ENCODE results near the gene AP2B1.
A peak's percentile ranks its signal among the peaks of the same experiment; 100 is the strongest.
"Not testable (repeated sequence)": the region's sequence is repeated elsewhere in the genome, so short reads cannot be mapped to it uniquely, and the experiment has no call there.

Gene AP2B1

GRCh38 chr17:35584061-35584460 lies 3.1 kb upstream of the AP2B1 start:
- H3K4me3 ChIP-seq (ENCODE audit: low read length) = no peak overlapping the region
- no peak overlapping the region for H2AFZ ChIP-seq (ENCODE audit: low read depth, low read length)
- no peaks in the 10 kb centered on the region for H3K36me3 ChIP-seq (ENCODE audit: insufficient read depth, low read length)
- H3K9me3 ChIP-seq (ENCODE audit: low read length) = no peaks in the 10 kb centered on the region
- H3K4me1 ChIP-seq (ENCODE audit: insufficient read depth, low read length) = peaks cover 11% of the 10 kb centered on the region
- no peaks in the 10 kb centered on the region for H3K27me3 ChIP-seq (ENCODE audit: insufficient read depth, low read length)

- Histone ChIP-seq H3K4me1 (ENCODE audit: insufficient read depth, low read length) (peaks cover 7% of the 10 kb centered on the region), H2AFZ (ENCODE audit: low read depth, low read length) (peak overlapping the region; percentile 62), H3K4me3 (ENCODE audit: low read length) (peak overlapping the region; percentile 59), H3K27me3 (ENCODE audit: insufficient read depth, low read length) (no peaks in the 10 kb centered on the region), H3K36me3 (ENCODE audit: insufficient read depth, low read length) (no peaks in the 10 kb centered on the region), H3K9me3 (ENCODE audit: low read length) (no peaks in the 10 kb centered on the region)
These were observed 501 bp upstream of the AP2B1 start for GRCh38 chr17:35586569-35587073.

GRCh38 chr17:35588196-35588920 lies 1.2 kb downstream of the AP2B1 start:
- no peaks in the 10 kb centered on the region for H3K27me3 ChIP-seq (ENCODE audit: insufficient read depth, low read length)
- no peaks in the 10 kb centered on the region for H3K9me3 ChIP-seq (ENCODE audit: low read length)
- no peak overlapping the region for H2AFZ ChIP-seq (ENCODE audit: low read depth, low read length)
- H3K4me3 ChIP-seq (ENCODE audit: low read length) = peak overlapping the region; percentile 59
- H3K4me1 ChIP-seq (ENCODE audit: insufficient read depth, low read length) = peaks cover 7% of the 10 kb centered on the region
- no peaks in the 10 kb centered on the region for H3K36me3 ChIP-seq (ENCODE audit: insufficient read depth, low read length)

- peaks cover 63% of the 10 kb centered on the region for H3K36me3 ChIP-seq (ENCODE audit: insufficient read depth, low read length)
- no peaks in the 10 kb centered on the region for H3K27me3 ChIP-seq (ENCODE audit: insufficient read depth, low read length)
- no peak overlapping the region for H3K4me3 ChIP-seq (ENCODE audit: low read length)
- H3K4me1 ChIP-seq (ENCODE audit: insufficient read depth, low read length) = no peaks in the 10 kb centered on the region
- no peak overlapping the region for H2AFZ ChIP-seq (ENCODE audit: low read depth, low read length)
- H3K9me3 ChIP-seq (ENCODE audit: low read length) = no peaks in the 10 kb centered on the region
These were observed 8.9 kb downstream of the AP2B1 start for GRCh38 chr17:35596072-35596471.

GRCh38 chr17:35596530-35597233 lies 9.6 kb downstream of the AP2B1 start:
- Histone ChIP-seq H3K36me3 (ENCODE audit: insufficient read depth, low read length) (peaks cover 69% of the 10 kb centered on the region), H2AFZ (ENCODE audit: low read depth, low read length) (no peak overlapping the region), H3K27me3 (ENCODE audit: insufficient read depth, low read length) (no peaks in the 10 kb centered on the region), H3K9me3 (ENCODE audit: low read length) (no peaks in the 10 kb centered on the region), H3K4me3 (ENCODE audit: low read length) (no peak overlapping the region), H3K4me1 (ENCODE audit: insufficient read depth, low read length) (no peaks in the 10 kb centered on the region)

- no peaks in the 10 kb centered on the region for H3K27me3 ChIP-seq (ENCODE audit: insufficient read depth, low read length)
- H3K9me3 ChIP-seq (ENCODE audit: low read length) = no peaks in the 10 kb centered on the region
- H3K4me3 ChIP-seq (ENCODE audit: low read length) = no peak overlapping the region
- no peaks in the 10 kb centered on the region for H3K4me1 ChIP-seq (ENCODE audit: insufficient read depth, low read length)
- no peak overlapping the region for H2AFZ ChIP-seq (ENCODE audit: low read depth, low read length)
- peaks cover 76% of the 10 kb centered on the region for H3K36me3 ChIP-seq (ENCODE audit: insufficient read depth, low read length)
These were observed 10.5 kb downstream of the AP2B1 start for GRCh38 chr17:35597604-35598003.

- no peaks in the 10 kb centered on the region for H3K27me3 ChIP-seq (ENCODE audit: insufficient read depth, low read length)
- no peaks in the 10 kb centered on the region for H3K4me1 ChIP-seq (ENCODE audit: insufficient read depth, low read length)
- H3K9me3 ChIP-seq (ENCODE audit: low read length) = no peaks in the 10 kb centered on the region
- H2AFZ ChIP-seq (ENCODE audit: low read depth, low read length) = no peak overlapping the region
- H3K4me3 ChIP-seq (ENCODE audit: low read length) = no peak overlapping the region
- peaks cover 66% of the 10 kb centered on the region for H3K36me3 ChIP-seq (ENCODE audit: insufficient read depth, low read length)
These were observed 16.6 kb downstream of the AP2B1 start for GRCh38 chr17:35603674-35604073.

- no peaks in the 10 kb centered on the region for H3K27me3 ChIP-seq (ENCODE audit: insufficient read depth, low read length)
- no peak overlapping the region for H2AFZ ChIP-seq (ENCODE audit: low read depth, low read length)
- no peaks in the 10 kb centered on the region for H3K4me1 ChIP-seq (ENCODE audit: insufficient read depth, low read length)
- H3K9me3 ChIP-seq (ENCODE audit: low read length) = no peaks in the 10 kb centered on the region
- peaks cover 66% of the 10 kb centered on the region for H3K36me3 ChIP-seq (ENCODE audit: insufficient read depth, low read length)
- H3K4me3 ChIP-seq (ENCODE audit: low read length) = no peak overlapping the region
These were observed 18.6 kb downstream of the AP2B1 start for GRCh38 chr17:35605678-35606077.

- peaks cover 57% of the 10 kb centered on the region for H3K36me3 ChIP-seq (ENCODE audit: insufficient read depth, low read length)
- no peak overlapping the region for H2AFZ ChIP-seq (ENCODE audit: low read depth, low read length)
- H3K9me3 ChIP-seq (ENCODE audit: low read length) = no peaks in the 10 kb centered on the region
- no peaks in the 10 kb centered on the region for H3K27me3 ChIP-seq (ENCODE audit: insufficient read depth, low read length)
- no peaks in the 10 kb centered on the region for H3K4me1 ChIP-seq (ENCODE audit: insufficient read depth, low read length)
- no peak overlapping the region for H3K4me3 ChIP-seq (ENCODE audit: low read length)
These were observed 20.2 kb downstream of the AP2B1 start for GRCh38 chr17:35607239-35607847.

- Histone ChIP-seq H3K4me3 (ENCODE audit: low read length) (no peak overlapping the region), H3K27me3 (ENCODE audit: insufficient read depth, low read length) (no peaks in the 10 kb centered on the region), H2AFZ (ENCODE audit: low read depth, low read length) (no peak overlapping the region), H3K36me3 (ENCODE audit: insufficient read depth, low read length) (peaks cover 63% of the 10 kb centered on the region), H3K9me3 (ENCODE audit: low read length) (no peaks in the 10 kb centered on the region), H3K4me1 (ENCODE audit: insufficient read depth, low read length) (no peaks in the 10 kb centered on the region)
These were observed 22.7 kb downstream of the AP2B1 start for GRCh38 chr17:35609831-35610230.

- H3K9me3 ChIP-seq (ENCODE audit: low read length); H3K4me1 ChIP-seq (ENCODE audit: insufficient read depth, low read length); H2AFZ ChIP-seq (ENCODE audit: low read depth, low read length); H3K27me3 ChIP-seq (ENCODE audit: insufficient read depth, low read length); H3K4me3 ChIP-seq (ENCODE audit: low read length): not testable (repeated sequence)
- peaks cover 58% of the 10 kb centered on the region for H3K36me3 ChIP-seq (ENCODE audit: insufficient read depth, low read length)
These were observed 23.6 kb downstream of the AP2B1 start for GRCh38 chr17:35610746-35611145.

- no peak overlapping the region for H3K4me3 ChIP-seq (ENCODE audit: low read length)
- no peaks in the 10 kb centered on the region for H3K9me3 ChIP-seq (ENCODE audit: low read length)
- H2AFZ ChIP-seq (ENCODE audit: low read depth, low read length) = no peak overlapping the region
- H3K36me3 ChIP-seq (ENCODE audit: insufficient read depth, low read length) = peaks cover 48% of the 10 kb centered on the region
- no peaks in the 10 kb centered on the region for H3K4me1 ChIP-seq (ENCODE audit: insufficient read depth, low read length)
- no peaks in the 10 kb centered on the region for H3K27me3 ChIP-seq (ENCODE audit: insufficient read depth, low read length)
These were observed 25.9 kb downstream of the AP2B1 start for GRCh38 chr17:35612924-35613521.

GRCh38 chr17:35614810-35615209 lies 27.7 kb downstream of the AP2B1 start:
- Histone ChIP-seq H3K4me1 (ENCODE audit: insufficient read depth, low read length) (no peaks in the 10 kb centered on the region), H2AFZ (ENCODE audit: low read depth, low read length) (no peak overlapping the region), H3K36me3 (ENCODE audit: insufficient read depth, low read length) (peaks cover 41% of the 10 kb centered on the region), H3K4me3 (ENCODE audit: low read length) (no peak overlapping the region), H3K9me3 (ENCODE audit: low read length) (no peaks in the 10 kb centered on the region), H3K27me3 (ENCODE audit: insufficient read depth, low read length) (no peaks in the 10 kb centered on the region)
